GM19324 (cell line): ENCODE results near the gene DDX49.
"Not testable (repeated sequence)": the region's sequence is repeated elsewhere in the genome, so short reads cannot be mapped to it uniquely, and the experiment has no call there.

Source experiments
- ATAC-seq: cut with Tn5 transposase; IDR thresholded peaks from one replicate; pipeline ENCODE4 v1.9.1; 2021; ENCODE audit warnings: mild to moderate bottlenecking, moderate library complexity; ENCODE audit not compliant: unreplicated experiment, low FRiP score

Gene DDX49

GRCh38 chr19:18895038-18895823, 24.3 kb upstream of the DDX49 start:
- ATAC-seq = no peak

GRCh38 chr19:18895824-18896341, 23.6 kb upstream of the DDX49 start, which contains the start of gene CERS1:
TSS of gene CERS1 (minus strand) at chr19:18896158. CDS start at chr19:18896072, 86 bp downstream.
- ATAC-seq = no peak

GRCh38 chr19:18896421-18896841, 23.1 kb upstream of the DDX49 start:
- no peak for ATAC-seq

- no peak for ATAC-seq
Measured at GRCh38 chr19:18897094-18898029, 22.2 kb upstream of the DDX49 start.

GRCh38 chr19:18898081-18898606, 21.4 kb upstream of the DDX49 start:
- no peak for ATAC-seq

- ATAC-seq = no peak
Measured at GRCh38 chr19:18898607-18899408, 20.7 kb upstream of the DDX49 start.

- ATAC-seq = no peak
Measured at GRCh38 chr19:18899624-18900560, 19.6 kb upstream of the DDX49 start.

GRCh38 chr19:18900700-18901481, 18.6 kb upstream of the DDX49 start:
- ATAC-seq = no peak

- no peak for ATAC-seq
Measured at GRCh38 chr19:18901491-18901890, 18.0 kb upstream of the DDX49 start.

GRCh38 chr19:18902519-18902918, 17.0 kb upstream of the DDX49 start:
- ATAC-seq = not testable (repeated sequence)

GRCh38 chr19:18903156-18904037, 16.1 kb upstream of the DDX49 start:
- no peak for ATAC-seq

GRCh38 chr19:18904334-18905057, 15.0 kb upstream of the DDX49 start:
- ATAC-seq = no peak

- no peak for ATAC-seq
Measured at GRCh38 chr19:18905058-18905456, 14.5 kb upstream of the DDX49 start.

- ATAC-seq = no peak
Measured at GRCh38 chr19:18905513-18906236, 13.8 kb upstream of the DDX49 start.

- no peak for ATAC-seq
Measured at GRCh38 chr19:18906605-18907519, 12.7 kb upstream of the DDX49 start.
